HG03469 (cell line): ENCODE data around the gene RHEX.

ENCODE experiments used
- ATAC-seq: cut with Tn5 transposase; IDR thresholded peaks from one replicate; pipeline ENCODE4 v1.9.1; 2021; ENCODE audit warnings: mild to moderate bottlenecking, moderate library complexity, moderate number of reproducible peaks; ENCODE audit not compliant: unreplicated experiment

Gene RHEX

DNA sequence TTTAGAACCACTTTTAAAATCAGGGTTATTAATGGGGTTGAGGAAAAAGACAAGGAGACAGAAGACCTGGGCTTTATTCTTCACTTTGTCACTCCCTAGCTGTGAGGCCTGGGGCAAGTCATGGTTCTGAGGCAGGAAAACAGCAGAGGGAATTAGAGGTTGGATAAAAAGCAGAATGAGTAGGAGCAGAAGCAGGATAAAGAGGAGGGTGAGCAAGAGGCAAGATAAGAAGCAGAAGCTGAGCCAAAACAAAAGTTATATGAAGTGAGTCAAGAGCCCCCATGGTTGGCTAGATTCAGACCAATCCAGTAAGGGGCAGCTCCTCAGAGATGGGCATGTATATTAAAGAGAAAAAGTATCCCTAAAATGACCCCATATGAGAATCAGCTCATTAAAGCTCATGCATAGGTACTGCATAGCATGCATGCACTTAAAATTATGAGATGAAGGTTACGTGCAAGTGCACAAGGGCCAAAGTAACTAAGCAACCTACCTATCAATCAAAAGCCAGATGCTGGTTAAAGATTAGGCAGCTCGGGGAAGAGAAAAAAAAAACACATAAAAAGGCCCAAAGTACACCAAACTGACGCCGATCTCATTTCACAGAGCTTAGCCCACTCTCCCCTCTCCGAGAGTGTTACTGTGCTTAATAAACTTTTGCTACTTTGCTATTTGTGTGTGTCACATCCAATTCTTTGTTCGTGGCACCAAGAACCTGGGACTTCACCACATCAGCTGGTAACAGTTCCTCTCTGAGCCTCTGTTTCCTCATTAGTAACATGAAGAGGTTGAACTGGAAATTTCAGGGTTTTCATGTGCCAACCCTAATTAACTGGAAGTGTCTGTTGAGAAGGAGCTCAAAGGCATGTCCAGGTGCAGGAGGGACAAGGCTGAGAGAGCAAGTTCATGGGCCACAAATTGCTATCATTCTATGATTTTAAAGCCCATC lies 62.0 kb downstream of the RHEX start:
- ATAC-seq = no peak

DNA sequence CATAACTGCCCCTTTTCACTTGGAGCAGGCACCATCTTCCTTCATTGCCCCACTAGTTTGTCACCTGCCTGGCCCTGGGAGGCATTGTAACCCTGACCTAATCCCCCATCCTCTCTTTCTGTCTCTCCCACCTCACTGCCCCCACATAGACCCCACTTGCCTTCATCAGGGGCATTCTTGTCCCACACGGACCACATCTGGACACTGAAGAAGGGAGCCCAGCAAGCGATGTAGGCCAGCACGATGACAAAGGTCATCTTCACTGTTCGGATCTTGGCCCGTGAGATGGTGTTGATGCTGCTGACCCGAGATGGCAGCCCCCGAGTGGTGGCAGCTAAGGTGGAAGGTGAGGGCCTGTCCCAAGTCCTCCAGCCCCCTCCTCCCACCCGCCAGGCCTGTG lies 62.8 kb downstream of the RHEX start:
- no peak for ATAC-seq

DNA sequence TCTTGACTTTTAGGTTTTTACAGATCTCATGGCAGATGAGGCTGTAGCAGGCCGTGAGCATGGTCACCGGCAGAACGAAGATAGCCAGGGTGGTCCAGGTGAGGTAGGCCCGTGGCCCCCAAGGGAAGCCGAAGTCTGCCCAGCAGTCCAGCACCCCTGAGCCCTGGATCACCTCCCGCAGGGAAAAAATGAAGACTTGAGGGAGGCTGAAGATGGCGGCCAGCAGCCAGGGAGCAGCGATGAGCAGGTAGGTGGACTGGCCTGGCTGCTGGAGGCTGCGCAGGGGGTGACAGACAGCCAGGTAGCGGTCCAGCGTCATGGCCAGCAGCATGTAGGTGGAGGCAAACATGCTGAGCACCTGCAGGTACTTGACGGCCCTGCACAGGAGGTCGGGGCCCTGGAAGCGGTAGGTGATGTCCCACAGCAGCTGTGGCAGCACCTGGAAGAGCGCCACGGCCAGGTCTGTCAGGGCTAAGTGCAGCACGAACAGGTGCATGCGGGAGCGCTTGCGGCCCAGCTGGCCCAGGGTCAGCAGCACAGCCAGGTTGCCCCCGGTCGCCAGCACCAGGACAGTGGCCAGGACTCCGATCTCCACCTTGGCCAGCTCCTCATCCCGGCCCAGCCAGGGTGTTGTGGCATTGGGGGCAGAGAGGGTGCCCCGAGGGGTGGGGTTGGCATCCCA lies 63.4 kb downstream of the RHEX start:
- ATAC-seq = no peak

DNA sequence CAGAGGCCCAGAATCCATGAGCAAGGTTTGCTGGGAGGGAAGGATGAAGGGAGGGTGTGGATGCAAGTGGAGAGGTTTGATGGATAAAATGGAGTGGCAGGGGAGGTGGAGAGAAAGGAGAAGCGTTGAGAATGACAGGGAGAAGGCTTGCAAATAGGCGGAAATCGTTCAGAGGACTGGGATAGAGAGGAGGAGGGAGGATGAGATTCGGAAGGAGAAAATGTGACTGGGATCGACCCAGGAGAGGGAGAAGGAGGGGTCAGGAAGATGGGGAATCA lies 63.8 kb downstream of the RHEX start:
- ATAC-seq = no peak

DNA sequence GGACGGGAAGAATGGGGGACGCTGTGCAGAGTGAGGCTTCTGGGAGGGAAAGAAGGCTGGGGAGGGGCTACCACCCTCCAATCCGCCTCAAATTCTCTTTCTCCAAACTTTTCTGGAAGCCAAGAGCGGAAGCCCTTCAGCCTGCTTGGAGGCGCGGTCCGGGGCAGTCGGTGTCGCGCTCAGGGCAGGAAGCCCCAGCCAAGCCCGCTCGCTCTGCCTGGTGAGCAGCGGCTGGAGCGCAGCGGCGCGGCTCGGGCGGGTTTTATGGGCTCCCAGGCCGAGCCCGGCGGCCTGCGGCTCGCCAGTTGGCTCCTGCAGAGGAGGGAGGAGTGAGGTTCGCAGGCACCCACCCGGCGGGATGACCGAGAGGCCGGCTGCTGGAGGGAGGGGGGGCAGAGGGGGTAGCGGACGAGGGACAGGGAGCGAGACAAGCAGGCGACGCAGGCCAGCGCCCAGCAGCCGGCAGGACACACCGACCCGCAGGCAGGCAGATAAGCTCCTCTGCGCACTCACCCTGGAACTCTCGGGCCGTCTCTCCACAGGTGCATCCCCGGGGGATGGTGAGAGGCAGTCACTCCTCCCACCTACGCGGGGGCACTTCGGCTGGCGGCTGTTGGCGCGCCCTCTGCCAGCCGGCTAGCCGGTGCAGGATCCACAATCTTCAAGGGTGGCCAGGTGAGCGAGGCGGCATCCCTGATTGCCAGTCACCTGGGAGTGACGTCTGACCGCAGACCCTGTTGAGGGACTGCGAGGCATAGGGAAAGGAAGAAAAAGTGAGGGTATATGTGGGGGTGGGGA lies 64.4 kb downstream of the RHEX start, which contains the start of gene AVPR1B:
AVPR1B (minus strand) TSS at position 238 of the 798 bp plus-strand sequence. CDS start 498 bp downstream, outside the sequence.
- no peak for ATAC-seq

DNA sequence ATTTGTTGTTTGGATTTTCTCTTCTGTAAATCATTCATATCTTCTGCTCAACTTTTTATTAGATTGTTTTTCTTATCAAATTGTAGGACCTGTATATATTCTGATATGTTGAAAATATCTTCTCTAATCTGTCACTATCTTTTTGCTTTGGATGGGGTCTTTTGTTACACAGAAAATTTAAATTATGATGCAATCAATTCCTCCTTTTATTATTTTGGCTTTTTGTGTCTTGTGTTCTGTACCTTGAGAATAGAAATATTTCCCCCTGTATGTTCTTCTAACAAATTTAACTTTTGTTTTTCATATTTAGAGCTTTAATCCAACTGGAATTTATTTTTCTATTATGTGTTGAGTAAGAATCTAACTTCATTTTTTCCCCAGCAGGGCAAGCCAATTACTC lies 67.4 kb downstream of the RHEX start:
- ATAC-seq = no peak

DNA sequence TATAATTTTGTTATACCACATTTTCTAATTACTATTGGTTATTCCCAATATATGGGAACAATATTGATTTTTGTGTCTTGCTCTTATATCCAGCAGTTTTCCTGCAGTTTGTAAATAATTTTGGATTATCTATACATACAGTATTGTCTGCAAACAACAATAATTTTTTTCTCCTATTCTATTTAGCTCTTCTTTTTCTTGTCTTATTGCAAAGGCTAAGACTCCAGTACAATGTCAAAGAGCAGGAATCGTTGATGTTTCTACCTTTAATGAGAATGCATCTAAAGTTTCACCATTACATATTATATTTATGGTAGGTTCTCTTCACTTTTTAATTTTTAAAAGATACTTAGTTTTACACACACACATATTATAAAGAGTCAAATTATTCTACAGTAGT lies 68.3 kb downstream of the RHEX start:
- no peak for ATAC-seq

DNA sequence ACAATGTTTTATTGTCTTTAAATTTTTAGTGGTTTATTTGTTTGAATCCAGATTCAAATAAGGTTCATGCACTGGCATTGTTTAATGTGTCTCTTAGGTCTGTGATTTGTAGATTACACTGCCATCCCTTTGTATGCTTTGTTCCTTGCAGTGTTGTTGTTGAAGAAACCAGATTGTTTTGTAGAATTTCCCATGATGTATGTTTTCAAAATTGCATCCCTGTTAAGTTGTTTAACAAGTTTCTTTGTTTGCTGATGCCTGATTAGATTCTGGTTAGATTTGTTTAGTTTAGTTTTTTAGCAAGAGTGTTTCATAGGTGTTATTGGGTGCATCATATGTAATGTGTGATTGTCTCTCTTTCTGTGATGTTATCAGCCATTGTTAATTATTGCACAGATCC lies 69.7 kb downstream of the RHEX start:
- ATAC-seq = no peak

DNA sequence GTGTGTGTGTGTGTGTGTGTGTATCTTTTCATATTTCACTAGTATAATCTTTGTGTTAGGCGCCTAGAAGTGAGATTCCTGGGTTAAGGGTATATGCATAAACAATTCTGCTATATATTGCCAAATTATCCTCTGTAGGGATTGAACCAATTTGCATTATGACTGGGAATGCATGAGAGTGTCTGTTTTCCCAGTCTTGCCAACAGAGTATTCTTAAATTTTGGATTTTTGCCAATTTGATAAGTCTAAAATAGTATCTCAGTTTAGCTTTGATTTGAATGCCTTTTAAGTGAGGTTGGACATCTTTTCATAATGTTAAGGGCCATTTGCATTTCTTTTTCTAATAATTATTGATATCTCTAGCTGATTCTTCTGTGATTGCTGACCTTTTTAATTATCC lies 72.4 kb downstream of the RHEX start:
- ATAC-seq = no peak

DNA sequence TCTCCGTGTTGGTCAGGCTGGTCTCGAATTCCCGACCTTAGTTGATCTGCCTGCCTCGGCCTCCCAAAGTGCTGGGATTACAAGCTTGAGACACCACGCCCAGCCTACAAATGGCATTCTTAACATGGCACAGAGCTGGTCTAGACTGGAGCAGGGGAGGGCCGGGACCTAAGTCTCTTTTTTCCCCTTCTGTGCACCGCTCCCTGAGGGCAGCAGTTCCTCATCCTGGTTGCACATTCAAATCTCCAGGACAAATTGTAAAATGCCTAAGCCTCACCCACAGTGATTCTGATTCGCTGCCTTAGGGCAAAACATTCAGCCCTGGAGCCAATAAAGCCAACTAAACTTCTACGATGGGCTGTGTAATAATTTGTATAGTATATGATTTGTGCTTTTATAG lies 74.4 kb downstream of the RHEX start:
- ATAC-seq = no peak

DNA sequence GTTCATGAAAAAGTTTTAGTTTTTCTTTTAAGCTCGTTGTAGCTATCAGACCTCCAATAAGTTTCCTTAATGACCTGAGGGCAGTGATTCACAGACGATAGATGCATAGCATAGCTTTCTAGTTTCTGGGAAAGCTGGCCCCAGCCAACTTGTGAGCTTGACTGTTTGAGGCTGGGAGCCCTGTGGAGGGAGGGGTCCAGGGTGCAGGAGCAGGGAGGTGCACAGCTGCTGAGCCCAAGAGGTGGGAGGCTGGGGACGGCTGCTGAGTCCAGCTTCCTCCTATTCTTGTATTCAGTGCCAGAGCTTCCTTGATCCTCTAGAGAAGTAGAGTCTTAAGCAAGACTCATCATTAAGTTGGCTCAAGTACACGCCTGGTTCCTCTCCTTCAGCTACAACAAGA lies 75.2 kb downstream of the RHEX start:
- ATAC-seq = no peak

DNA sequence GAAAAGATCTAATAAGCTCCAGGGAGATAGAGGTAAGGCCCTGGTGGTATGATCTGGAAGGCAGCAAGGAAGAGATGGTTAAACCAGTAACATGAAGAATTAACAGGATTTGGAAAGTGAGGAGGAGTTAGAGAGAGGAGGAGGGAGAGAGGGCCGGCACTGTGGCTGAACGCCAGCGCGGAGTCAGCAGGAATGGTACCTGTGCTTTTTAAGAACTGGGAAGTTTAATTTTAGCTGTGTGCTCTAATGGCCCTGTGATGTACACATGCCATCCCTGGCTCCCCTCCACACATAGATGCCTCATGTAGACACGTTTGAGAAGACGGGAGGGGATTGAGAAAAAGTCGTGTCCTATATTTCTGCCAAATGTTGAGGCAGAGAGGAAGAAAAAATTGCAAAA lies 78.1 kb downstream of the RHEX start:
- no peak for ATAC-seq

DNA sequence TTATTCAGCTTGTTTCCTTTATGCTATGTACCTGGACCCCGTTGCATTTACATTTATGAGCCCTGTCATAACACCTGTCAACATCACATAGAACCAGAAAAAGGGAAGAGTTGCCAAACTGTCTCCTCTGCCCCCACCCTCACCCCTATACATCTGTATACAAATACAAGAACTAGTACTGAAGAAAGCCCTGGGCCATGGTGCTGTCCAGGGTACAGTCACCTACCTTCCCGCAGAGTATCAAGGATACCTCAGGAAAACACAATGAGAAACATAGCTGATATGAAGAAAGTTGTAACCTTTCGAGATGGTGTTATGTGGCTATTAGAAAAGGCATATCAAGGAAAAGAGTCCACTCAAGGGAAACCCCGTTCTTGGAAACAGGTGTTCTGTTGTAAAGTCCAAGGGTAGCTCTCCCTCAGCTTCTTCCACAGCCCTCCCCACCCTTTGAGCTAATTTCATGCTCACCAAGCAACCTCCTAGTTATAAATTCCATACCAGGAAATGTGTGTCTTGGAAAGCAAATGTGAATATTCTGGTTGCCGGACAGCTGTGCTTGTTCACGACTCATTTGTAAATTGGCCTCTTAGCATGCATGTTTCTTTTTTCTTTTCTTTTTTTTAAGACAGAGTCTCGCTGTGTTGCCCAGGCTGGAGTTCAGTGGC lies 80.9 kb downstream of the RHEX start:
- no peak for ATAC-seq

DNA sequence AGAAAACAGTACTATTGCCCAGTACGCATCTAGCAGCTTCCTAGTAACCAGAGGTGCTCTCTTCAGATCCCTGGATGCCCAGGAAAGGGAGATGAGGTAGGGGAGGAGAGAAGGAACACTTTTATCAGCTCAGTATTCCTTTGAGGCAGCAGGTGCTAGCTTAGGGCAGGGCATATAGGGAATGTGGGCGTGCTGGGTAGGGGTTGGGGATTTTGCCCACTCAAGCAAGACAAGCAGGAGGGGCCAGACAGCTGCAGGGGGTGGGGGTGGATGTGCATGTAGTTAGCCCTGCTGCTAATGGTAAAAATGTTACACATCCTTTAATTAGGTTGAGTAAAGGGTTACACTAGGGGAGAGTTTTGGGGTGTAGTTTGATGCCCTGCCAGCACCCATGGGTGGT lies 82.3 kb downstream of the RHEX start:
- ATAC-seq = no peak

DNA sequence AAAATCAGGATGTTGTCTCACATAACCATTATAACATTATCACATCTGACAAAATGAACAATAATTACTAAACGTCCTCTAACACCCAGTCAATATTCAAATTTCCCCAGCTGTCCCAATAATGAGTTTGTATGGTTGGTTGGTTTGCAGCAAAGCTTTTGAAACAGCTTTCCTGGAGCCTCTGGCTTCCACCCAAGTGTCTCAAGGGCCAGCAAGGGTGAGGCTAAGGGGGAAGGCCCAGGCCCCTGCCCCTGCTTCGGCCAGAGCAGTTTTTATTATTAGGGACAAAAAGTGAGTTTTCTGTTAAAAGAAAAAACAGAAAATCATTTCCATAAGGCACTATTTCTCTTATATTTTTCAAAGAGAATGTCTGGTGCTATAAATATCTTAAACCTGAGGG lies 83.3 kb downstream of the RHEX start:
- ATAC-seq = no peak

DNA sequence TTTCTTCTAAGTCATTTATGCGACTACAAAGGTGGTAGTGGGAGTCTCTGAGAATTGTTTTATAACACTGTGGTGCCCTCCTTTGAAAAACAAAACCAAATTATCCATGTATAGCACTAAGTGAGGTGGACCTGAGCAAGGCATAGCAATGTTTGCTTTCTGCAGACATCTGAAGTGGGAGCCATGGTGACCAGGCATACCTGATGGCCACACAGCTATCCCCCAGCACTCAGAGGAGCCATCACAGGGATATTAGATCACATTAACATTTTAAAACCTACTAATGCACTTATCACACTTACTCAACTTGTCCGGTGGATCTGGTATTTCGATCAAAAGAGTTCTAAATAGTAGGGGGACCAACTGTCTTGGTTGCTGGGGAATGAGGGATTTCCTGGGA lies 89.0 kb downstream of the RHEX start:
- ATAC-seq = no peak

DNA sequence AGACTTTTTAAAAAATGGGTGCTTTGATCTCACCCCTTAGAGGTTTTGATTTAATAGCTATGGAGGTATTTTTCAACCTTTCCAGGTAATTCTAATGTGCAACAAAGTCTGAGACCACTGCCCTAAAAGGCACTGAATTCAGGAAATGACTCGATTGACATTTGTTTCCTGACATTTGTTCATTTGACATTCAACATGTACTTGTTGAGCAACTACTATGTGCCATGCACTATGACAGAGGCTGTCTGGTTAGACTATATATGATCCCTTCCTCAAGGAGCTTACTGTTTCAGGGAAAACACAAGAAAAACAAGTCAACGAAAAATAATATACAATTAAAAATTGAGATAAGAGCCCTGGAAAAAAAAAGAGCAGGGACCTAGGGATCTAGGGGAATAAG lies 89.8 kb downstream of the RHEX start:
- ATAC-seq = no peak

DNA sequence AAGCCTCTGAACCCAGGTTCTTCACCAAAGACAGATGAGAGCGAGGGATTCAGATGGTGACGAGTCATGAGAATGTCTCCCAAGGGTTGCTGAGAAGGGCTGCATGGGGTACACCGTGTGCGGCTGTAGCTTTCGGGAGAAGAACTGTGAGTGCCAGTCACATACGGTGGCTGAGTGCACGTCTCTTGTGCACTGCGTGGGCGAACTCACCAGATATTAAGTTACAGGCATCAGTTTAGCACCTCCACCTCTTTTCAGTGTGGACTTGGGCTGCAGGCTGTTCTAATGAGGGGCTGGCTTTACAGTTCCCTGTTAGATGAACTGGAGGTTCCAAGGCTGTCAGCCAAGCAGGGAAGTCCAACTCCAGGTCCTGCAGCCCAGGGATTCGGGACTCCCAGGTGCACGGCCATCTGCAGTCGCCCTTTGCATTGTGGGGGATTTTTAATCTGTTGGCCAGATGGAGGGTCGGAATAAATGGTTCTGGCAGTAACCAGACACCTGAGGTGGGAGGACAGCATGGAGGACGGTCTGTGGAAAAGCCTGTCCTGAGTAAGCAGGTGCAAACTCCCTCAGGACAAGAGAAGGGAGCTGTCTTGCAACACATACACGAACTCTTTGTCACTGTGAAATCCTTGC lies 90.7 kb downstream of the RHEX start:
- no peak for ATAC-seq

DNA sequence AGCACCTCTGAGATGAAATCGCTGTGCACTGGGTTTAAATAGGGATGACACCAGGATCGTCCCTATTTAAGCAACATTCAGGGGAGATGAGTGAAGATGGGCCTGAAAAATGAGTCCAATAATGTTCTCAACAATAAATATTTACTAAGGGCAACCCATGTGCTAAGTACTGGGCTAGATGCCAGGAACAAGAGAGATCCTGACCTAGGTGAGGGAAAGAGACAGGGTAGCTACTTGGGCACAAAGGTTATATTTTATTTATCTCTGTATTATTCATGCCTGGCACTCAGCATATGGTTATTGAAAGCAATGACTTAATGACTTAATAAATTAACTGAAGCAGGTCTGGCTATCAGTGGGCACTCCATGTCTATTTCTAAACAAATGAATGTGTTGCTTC lies 91.6 kb downstream of the RHEX start:
- ATAC-seq = no peak

DNA sequence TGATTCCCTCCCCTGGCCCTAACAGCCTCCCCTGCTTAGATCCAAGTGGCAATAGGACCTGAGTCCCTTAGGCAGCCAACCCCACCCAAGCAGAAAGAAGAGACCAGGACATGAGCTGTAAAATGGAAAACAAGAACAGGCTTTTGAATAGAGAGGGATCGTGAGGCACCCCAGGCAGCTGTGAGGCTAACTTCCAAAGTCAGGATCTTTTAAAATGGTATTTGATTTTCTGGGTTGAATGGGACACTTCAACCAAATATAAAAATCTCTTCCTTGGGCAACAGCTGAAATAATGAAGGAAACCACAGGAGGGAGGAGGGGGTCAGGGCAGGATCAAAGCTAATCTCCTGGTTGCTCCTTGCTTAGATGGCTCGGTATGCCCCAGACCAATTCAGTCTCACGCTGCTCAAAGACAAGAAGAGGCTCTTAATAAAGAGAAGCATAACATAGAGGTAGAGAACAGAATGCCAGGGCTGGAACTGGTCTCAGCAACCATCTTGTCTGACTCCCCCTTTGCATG lies 92.9 kb downstream of the RHEX start:
- no peak for ATAC-seq
